Liver (tissue), 3 donors: ENCODE measurements around the gene ZNF24.

Source experiments
- FOXA1 ChIP-seq: IDR thresholded peaks from 2 replicates; pipeline ENCODE4 v1.6.1; 2016; ENCODE audit warnings: antibody characterized with exemption
- GABPA ChIP-seq, 2 donors: IDR thresholded peaks in 1 of 2; conservative IDR thresholded peaks in 1 of 2; 2 replicates each; pipeline ENCODE4 v1.6.1; 2016; ENCODE audit warnings: antibody characterized with exemption in 2 of 2, mild to moderate bottlenecking in 1 of 2, moderate library complexity in 1 of 2
- YY1 ChIP-seq: IDR thresholded peaks from 2 replicates; pipeline ENCODE4 v1.6.1; 2016; ENCODE audit warnings: antibody characterized with exemption, mild to moderate bottlenecking
- TF ChIP-seq, protein P1 (sequence below): fragments of 150-350 bp; IDR thresholded peaks from 2 replicates; pipeline ENCODE4 v1.5.1; 2017; ENCODE audit warnings: improper control_type of control experiment, low read depth, low read length; ENCODE audit not compliant: missing input control
- TF ChIP-seq, protein P2 (sequence below): IDR thresholded peaks from 2 replicates; pipeline ENCODE4 v1.6.1; 2016; ENCODE audit warnings: antibody characterized with exemption
- donor health status: healthy.
- donor health status: healthy.

- TF ChIP-seq YY1 (no peak), FOXA1 (no peak), GABPA (IDR thresholded peaks at IDR 0.05 in 1 of 2, conservative IDR thresholded peaks at IDR 0.05 in 1 of 2) (no peak)
- TF ChIP-seq, protein P1, sequence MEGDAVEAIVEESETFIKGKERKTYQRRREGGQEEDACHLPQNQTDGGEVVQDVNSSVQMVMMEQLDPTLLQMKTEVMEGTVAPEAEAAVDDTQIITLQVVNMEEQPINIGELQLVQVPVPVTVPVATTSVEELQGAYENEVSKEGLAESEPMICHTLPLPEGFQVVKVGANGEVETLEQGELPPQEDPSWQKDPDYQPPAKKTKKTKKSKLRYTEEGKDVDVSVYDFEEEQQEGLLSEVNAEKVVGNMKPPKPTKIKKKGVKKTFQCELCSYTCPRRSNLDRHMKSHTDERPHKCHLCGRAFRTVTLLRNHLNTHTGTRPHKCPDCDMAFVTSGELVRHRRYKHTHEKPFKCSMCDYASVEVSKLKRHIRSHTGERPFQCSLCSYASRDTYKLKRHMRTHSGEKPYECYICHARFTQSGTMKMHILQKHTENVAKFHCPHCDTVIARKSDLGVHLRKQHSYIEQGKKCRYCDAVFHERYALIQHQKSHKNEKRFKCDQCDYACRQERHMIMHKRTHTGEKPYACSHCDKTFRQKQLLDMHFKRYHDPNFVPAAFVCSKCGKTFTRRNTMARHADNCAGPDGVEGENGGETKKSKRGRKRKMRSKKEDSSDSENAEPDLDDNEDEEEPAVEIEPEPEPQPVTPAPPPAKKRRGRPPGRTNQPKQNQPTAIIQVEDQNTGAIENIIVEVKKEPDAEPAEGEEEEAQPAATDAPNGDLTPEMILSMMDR: no peak
- TF ChIP-seq, protein P2, sequence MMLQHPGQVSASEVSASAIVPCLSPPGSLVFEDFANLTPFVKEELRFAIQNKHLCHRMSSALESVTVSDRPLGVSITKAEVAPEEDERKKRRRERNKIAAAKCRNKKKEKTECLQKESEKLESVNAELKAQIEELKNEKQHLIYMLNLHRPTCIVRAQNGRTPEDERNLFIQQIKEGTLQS: no peak
Measured at GRCh38 chr18:35368595-35368994, 24.4 kb upstream of the ZNF24 start.
